Central memory CD8-positive, alpha-beta T cell (primary cell): Measurements from ENCODE around the gene DCST1.
"Not testable (repeated sequence)": the region's sequence is repeated elsewhere in the genome, so short reads cannot be mapped to it uniquely, and the experiment has no call there.

Experiments used
- ATAC-seq: fragments of 150-1000 bp; cut with Tn5 transposase; replicated peaks from 2 replicates; pipeline ENCODE4 v1.10.0; 2022; ENCODE audit warnings: mild to moderate bottlenecking, moderate FRiP score, moderate number of reproducible peaks; ENCODE audit not compliant: poor library complexity, severe bottlenecking; ENCODE audit errors: extremely low read depth
- DNase-seq, 2 donors: peaks; one replicate each; pipeline ENCODE4 v3.0.0; 2021; ENCODE audit warnings: low spot score in 2 of 2
- H3K27ac Mint-ChIP-seq: one replicate; pipeline ENCODE4 v1.8.0; 2022; ENCODE audit warnings: low read depth, mild to moderate bottlenecking, moderate library complexity, mixed read lengths
- H3K27me3 Mint-ChIP-seq: one replicate; pipeline ENCODE4 v1.8.0; 2022; ENCODE audit warnings: mixed read lengths
- H3K36me3 Mint-ChIP-seq: one replicate; pipeline ENCODE4 v1.8.0; 2022; ENCODE audit warnings: mild to moderate bottlenecking, moderate library complexity, mixed read lengths; ENCODE audit not compliant: insufficient read depth
- H3K4me1 Mint-ChIP-seq: one replicate; pipeline ENCODE4 v1.8.0; 2022; ENCODE audit warnings: mixed read lengths
- H3K4me3 Mint-ChIP-seq: one replicate; pipeline ENCODE4 v1.8.0; 2022; ENCODE audit warnings: mild to moderate bottlenecking, moderate library complexity, mixed read lengths
- H3K9me3 Mint-ChIP-seq: one replicate; pipeline ENCODE4 v1.8.0; 2022; ENCODE audit warnings: mixed read lengths

The DCST1 gene, protein sequence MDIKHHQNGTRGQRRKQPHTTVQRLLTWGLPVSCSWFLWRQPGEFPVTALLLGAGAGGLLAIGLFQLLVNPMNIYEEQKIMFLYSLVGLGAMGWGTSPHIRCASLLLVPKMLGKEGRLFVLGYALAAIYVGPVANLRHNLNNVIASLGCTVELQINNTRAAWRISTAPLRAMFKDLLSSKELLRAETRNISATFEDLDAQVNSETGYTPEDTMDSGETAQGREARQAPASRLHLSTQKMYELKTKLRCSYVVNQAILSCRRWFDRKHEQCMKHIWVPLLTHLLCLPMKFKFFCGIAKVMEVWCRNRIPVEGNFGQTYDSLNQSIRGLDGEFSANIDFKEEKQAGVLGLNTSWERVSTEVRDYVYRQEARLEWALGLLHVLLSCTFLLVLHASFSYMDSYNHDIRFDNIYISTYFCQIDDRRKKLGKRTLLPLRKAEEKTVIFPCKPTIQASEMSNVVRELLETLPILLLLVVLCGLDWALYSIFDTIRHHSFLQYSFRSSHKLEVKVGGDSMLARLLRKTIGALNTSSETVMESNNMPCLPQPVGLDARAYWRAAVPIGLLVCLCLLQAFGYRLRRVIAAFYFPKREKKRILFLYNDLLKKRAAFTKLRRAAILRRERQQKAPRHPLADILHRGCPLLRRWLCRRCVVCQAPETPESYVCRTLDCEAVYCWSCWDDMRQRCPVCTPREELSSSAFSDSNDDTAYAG

DNA sequence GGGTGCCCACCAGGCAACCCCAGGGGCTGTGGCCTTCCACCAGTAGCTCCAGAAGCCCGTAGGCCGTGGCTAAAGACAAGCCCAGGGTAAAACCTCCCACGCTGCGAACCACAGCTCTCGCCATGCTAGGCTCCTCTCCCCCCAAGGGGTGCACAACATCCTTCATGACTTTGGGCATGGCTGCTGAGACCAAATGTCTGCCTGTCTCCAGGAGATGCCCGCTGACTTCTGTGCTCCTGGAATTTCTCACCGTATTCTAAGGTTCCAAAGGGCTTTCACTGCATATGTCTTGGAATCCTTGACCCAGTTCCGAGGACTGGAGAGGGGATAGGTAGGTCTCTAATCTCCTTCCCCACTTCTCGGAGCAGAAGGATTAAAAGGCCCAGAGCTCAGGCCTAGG is at the start of gene DCST1, which contains the start of gene DCST2:
DCST1 (plus strand) TSS at position 301 of the 400 bp plus-strand sequence. CDS start 213 bp downstream, outside the sequence.
DCST2 (minus strand) TSS at position 258 of the 400 bp plus-strand sequence; CDS start at position 178, 80 bp downstream.
- DNase-seq, result no peak
- H3K27ac Mint-ChIP-seq, result no peak within 1 kb of the TSS

GRCh38 chr1:154986736-154987135 is 46.9 kb upstream of the DCST1 start:
- peaks cover 14% of the 10 kb centered on the region for H3K4me1 Mint-ChIP-seq
- H3K27me3 Mint-ChIP-seq, H3K9me3 Mint-ChIP-seq, H3K27ac Mint-ChIP-seq, H3K4me3 Mint-ChIP-seq, ATAC-seq, DNase-seq: not testable (repeated sequence)
- H3K36me3 Mint-ChIP-seq, result peaks cover 32% of the 10 kb centered on the region

More for the DNA sequence above, at the start of gene DCST1, which contains the start of gene DCST2:
- H3K27me3 Mint-ChIP-seq, result peaks cover 32% of the 10 kb centered on the region
- no peaks in the 10 kb centered on the region for H3K4me1 Mint-ChIP-seq
- no peak within 1 kb of the TSS for H3K4me3 Mint-ChIP-seq
- H3K9me3 Mint-ChIP-seq, result no peaks in the 10 kb centered on the region
- ATAC-seq, result no peak
- H3K36me3 Mint-ChIP-seq, result peaks cover 1% of the 10 kb centered on the region

DNA sequence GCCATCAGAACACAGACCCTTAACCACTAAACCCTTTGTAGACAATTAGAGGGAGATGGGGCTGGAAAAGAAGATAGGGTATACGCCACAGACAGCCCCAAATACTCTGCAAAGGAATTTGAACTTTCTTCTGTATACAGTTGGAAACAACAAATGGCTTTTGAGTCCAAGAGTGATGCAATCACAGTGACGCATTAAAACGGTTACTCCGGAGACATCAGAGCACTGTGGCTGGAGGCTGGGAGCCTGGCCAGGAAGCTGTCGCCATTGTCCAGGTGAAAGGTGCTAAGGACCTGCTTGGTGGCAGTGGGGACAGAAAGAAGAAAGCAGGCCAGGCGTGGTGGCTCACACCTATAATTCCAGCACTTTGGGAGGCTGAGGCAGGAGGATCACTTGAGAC is 46.3 kb upstream of the DCST1 start:
- peaks cover 32% of the 10 kb centered on the region for H3K36me3 Mint-ChIP-seq
- no peak overlapping the region for H3K27ac Mint-ChIP-seq
- no peak overlapping the region for H3K4me3 Mint-ChIP-seq

DNA sequence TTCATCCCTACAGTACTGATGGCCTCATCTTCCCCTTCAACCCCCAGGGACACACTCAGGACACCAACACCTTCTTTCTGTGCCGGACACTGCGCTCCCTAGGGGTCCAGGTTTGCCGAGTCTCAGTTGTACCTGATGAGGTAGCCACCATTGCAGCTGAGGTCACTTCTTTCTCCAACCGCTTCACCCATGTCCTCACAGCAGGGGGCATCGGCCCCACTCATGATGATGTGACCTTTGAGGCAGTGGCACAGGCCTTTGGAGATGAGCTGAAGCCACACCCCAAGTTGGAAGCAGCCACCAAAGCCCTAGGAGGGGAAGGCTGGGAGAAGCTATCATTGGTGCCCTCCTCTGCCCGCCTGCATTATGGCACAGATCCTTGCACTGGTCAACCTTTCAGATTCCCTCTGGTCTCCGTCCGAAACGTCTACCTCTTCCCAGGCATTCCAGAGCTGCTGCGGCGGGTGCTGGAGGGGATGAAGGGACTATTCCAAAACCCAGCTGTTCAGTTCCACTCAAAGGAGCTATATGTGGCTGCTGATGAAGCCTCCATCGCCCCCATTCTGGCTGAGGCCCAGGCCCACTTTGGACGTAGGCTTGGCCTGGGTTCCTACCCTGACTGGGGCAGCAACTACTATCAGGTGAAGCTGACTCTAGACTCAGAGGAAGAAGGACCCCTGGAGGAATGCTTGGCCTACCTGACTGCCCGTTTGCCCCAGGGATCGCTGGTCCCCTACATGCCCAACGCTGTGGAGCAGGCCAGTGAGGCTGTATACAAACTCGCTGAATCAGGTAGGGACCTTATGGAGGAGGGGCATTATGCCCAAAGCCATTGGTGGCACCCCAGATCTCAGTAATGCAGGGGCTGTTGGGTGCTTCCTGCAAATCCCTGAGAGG is 45.3 kb upstream of the DCST1 start:
- Mint-ChIP-seq H3K27ac (no peak overlapping the region), H3K4me3 (no peak overlapping the region), H3K4me1 (peaks cover 14% of the 10 kb centered on the region), H3K27me3 (no peaks in the 10 kb centered on the region), H3K36me3 (peaks cover 32% of the 10 kb centered on the region), H3K9me3 (no peaks in the 10 kb centered on the region)
- no peak for ATAC-seq
- no peak for DNase-seq

More for the DNA sequence above, 46.3 kb upstream of the DCST1 start:
- Mint-ChIP-seq H3K4me1 (peaks cover 14% of the 10 kb centered on the region), H3K9me3 (no peaks in the 10 kb centered on the region), H3K27me3 (no peaks in the 10 kb centered on the region)
- no peak for DNase-seq
- ATAC-seq, result no peak

DNA sequence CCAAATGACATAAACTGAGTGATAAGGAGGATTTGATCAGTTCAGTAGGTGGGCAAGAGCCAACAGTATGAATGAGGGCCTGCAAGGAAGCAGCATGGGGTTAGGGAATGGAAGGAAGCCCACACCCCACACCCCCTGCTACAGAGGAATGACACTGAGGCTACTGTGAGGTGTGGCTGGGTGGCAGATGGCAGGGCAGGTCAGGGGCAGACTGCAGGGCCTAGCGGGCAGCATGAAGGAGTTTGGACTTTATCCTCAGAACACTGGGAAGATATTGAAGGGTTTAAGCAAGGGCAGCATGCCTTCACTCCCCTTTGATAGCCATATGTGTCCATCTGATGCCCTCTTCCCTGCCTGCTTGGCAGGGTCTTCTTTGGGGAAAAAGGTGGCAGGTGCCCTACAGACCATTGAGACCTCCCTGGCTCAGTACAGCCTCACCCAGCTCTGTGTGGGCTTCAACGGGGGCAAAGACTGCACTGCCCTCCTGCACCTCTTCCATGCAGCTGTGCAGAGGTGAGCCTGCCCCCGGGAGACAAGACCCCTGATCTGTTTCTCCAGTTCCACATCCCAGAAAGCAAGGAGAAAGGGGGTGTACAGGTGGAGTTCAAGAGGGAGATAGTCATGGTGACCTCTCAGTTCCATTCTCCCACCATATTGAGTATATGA is 44.3 kb upstream of the DCST1 start:
- Mint-ChIP-seq H3K27ac (no peak overlapping the region), H3K4me3 (no peak overlapping the region), H3K36me3 (peaks cover 33% of the 10 kb centered on the region), H3K27me3 (no peaks in the 10 kb centered on the region), H3K9me3 (no peaks in the 10 kb centered on the region), H3K4me1 (peaks cover 14% of the 10 kb centered on the region)
- ATAC-seq (no peak), DNase-seq (no peak)

DNA sequence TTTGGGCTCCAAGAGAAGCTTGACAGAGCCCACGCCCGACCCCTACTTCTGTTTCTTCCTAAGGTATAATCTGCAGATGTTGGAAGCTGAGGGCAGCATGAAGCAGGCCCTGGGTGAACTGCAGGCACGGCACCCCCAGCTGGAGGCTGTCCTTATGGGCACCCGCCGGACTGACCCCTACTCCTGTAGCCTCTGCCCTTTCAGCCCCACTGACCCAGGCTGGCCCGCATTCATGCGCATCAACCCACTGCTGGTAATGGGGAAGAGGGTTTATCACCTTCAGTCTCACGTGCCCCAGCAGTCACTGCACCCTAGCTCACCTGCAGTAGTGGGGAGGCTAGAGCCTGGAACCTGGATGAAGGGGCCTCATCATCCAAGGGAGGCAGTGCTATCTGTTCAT is 43.3 kb upstream of the DCST1 start:
- ATAC-seq, result no peak
- peaks cover 14% of the 10 kb centered on the region for H3K4me1 Mint-ChIP-seq
- no peaks in the 10 kb centered on the region for H3K27me3 Mint-ChIP-seq
- H3K36me3 Mint-ChIP-seq, result peaks cover 31% of the 10 kb centered on the region
- H3K27ac Mint-ChIP-seq, result no peak overlapping the region
- H3K9me3 Mint-ChIP-seq, result no peaks in the 10 kb centered on the region
- DNase-seq, result no peak
- no peak overlapping the region for H3K4me3 Mint-ChIP-seq

DNA sequence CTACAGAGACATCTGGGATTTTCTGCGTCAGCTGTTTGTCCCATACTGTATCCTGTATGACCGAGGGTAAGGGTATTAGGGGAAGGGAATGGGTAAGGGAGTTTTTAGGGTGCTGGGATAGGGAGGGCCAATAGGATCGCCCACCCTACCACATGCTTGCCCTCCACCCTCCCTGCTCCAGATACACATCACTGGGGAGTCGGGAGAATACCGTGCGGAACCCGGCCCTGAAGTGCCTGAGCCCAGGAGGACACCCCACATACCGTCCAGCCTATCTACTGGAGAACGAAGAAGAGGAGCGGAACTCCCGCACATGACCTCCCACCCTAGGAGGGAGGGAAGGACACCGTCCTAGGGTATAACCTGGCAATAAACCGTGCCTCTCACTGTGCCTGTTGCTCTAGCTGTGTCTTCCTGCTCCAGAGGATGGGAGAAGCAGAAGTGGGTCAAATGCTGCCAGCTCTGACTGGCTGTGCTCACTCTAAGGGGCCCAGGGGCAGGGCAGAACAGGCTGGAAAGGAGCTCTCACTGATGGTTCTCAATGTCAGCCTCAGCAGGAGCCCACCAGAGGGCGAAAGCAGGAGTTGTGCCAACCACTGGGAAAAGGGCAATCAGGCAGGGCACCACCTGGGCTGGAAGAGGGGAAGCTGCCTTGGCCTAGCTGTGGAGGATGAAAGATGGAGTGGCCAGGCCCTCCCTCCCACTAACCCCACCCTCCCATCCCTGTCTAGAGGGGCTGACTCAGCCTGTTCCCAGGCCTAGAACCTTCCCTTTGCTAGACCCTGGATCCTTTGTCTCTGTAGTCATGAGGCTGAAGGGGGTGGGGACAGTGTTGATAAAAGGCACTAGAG is 40.7 kb upstream of the DCST1 start:
- H3K4me3 Mint-ChIP-seq, result no peak overlapping the region
- no peaks in the 10 kb centered on the region for H3K27me3 Mint-ChIP-seq
- no peak overlapping the region for H3K27ac Mint-ChIP-seq
- peaks cover 20% of the 10 kb centered on the region for H3K4me1 Mint-ChIP-seq
- ATAC-seq (no peak), DNase-seq (no peak)
- H3K36me3 Mint-ChIP-seq, result peaks cover 18% of the 10 kb centered on the region
- no peaks in the 10 kb centered on the region for H3K9me3 Mint-ChIP-seq

DNA sequence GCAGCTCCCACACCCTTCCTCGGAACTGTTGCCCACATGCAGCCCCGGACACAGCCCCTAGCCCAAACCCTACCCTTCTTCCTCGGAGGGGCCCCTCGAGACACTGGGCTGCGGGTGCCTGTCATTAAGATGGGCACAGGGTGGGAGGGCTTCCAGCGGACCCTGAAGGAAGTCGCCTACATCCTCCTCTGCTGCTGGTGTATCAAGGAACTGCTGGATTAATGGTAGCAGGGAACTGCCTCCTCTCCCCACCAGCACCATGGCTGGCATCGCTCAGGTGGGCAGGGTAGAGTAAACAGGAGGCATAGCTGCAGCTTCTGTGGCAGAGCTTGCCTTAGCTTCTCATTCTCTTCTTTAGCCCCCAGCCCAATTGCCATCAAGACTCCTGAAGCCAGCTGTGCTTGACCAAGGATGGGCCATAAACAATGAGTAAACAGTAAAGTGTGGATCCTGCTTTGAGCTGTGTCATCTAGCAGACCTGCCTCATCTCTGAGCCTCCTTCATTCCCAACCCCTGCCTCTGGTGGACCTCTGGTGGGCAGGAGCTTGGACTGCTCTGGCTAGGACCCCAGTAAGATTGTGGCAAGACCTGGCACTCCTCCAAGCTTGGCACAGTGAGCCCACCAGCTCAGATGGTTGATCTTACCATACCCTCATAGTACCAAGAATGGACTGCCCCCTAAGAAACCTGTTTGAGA is 39.9 kb upstream of the DCST1 start, which contains the start of gene LENEP:
LENEP (plus strand) TSS at position 15 of the 697 bp plus-strand sequence; CDS start at position 37, 22 bp downstream.
- peaks cover 20% of the 10 kb centered on the region for H3K4me1 Mint-ChIP-seq
- H3K27me3 Mint-ChIP-seq, result no peaks in the 10 kb centered on the region
- no peaks in the 10 kb centered on the region for H3K9me3 Mint-ChIP-seq
- DNase-seq, result no peak
- no peak for ATAC-seq
- H3K36me3 Mint-ChIP-seq, result peaks cover 11% of the 10 kb centered on the region
- H3K4me3 Mint-ChIP-seq, result no peak within 1 kb of the TSS
- H3K27ac Mint-ChIP-seq, result no peak within 1 kb of the TSS

DNA sequence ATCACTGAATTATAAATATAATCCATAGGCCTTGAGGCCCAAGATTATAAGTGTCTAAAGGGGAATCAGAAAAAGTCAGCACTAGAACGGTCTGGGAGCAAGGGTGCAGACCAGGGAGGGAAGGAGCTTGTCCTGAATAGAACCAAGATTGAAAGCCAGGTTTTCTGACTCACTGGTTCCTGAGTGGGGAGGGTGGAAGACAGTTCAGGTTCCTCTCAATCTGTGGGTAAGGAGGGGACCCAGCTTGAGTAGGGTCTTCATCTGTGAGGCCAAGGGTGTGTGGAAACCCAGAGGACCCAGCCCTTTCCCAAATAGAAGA is 39.4 kb upstream of the DCST1 start:
- Mint-ChIP-seq H3K27ac (no peak overlapping the region), H3K36me3 (peaks cover 15% of the 10 kb centered on the region), H3K9me3 (no peaks in the 10 kb centered on the region), H3K27me3 (no peaks in the 10 kb centered on the region), H3K4me3 (no peak overlapping the region), H3K4me1 (peaks cover 20% of the 10 kb centered on the region)
- DNase-seq (no peak), ATAC-seq (no peak)

- H3K4me1 Mint-ChIP-seq, result peaks cover 19% of the 10 kb centered on the region
- H3K27ac Mint-ChIP-seq, result peak overlapping the region; percentile 71
- H3K27me3 Mint-ChIP-seq, result no peaks in the 10 kb centered on the region
- H3K4me3 Mint-ChIP-seq, result no peak overlapping the region
- peaks cover 15% of the 10 kb centered on the region for H3K36me3 Mint-ChIP-seq
- no peaks in the 10 kb centered on the region for H3K9me3 Mint-ChIP-seq
- DNase-seq, result no peak
- ATAC-seq, result no peak
Observed at GRCh38 chr1:154994591-154994990, 39.0 kb upstream of the DCST1 start.
